CD4-positive, CD25-positive, alpha-beta regulatory T cell (primary cell): ENCODE data around the gene CDH23. TPM values are rescaled to one million over a fixed set of nuclear protein-coding genes. Genes with fewer than 3 reads are reported as not detected.

ENCODE experiments used
- ATAC-seq, 2 donors: fragments of 150-1000 bp; cut with Tn5 transposase; one replicate each; pipeline ENCODE4 v1.10.0; 2021; ENCODE audit warnings: low read depth in 2 of 2, moderate number of reproducible peaks in 2 of 2, moderate library complexity in 1 of 2
- DNase-seq, 3 donors: peaks; one replicate each; pipeline versions ENCODE4 v3.0.0 to v3.0.0-alpha.2; 2012 to 2022; ENCODE audit warnings: mixed read lengths in 1 of 3
- H3K27ac ChIP-seq: one replicate; pipeline ENCODE4 v1.7.0; 2013; ENCODE audit warnings: mild to moderate bottlenecking, low read length; ENCODE audit not compliant: insufficient read depth, poor library complexity, severe bottlenecking
- H3K27me3 ChIP-seq: one replicate; pipeline ENCODE4 v1.7.0; 2013; ENCODE audit warnings: low read length; ENCODE audit not compliant: control insufficient read depth, insufficient read depth
- H3K36me3 ChIP-seq: one replicate; pipeline ENCODE4 v1.7.0; 2013; ENCODE audit warnings: mild to moderate bottlenecking, low read length, moderate library complexity; ENCODE audit not compliant: control insufficient read depth, insufficient read depth
- H3K4me1 ChIP-seq: 2 replicates; pipeline ENCODE4 v1.7.0; 2013; ENCODE audit warnings: mild to moderate bottlenecking, low read length; ENCODE audit not compliant: insufficient read depth, control insufficient read depth, poor library complexity, severe bottlenecking
- H3K4me3 ChIP-seq: one replicate; pipeline ENCODE4 v1.7.0; 2013; ENCODE audit warnings: low read depth, mild to moderate bottlenecking, low read length, moderate library complexity
- H3K9me3 ChIP-seq, 2 experiments: 1 replicate in 1 of 2; 2 replicates in 1 of 2; pipeline ENCODE4 v1.7.0; 2013; ENCODE audit warnings: low read length in 2 of 2, mild to moderate bottlenecking in 1 of 2, moderate library complexity in 1 of 2; ENCODE audit not compliant: control insufficient read depth in 2 of 2
- H3K27ac Mint-ChIP-seq, 3 donors: one replicate each; pipeline ENCODE4 v1.8.0; 2020 to 2022; ENCODE audit warnings: mild to moderate bottlenecking in 3 of 3, mixed read lengths in 3 of 3, moderate library complexity in 2 of 3
- H3K27me3 Mint-ChIP-seq: one replicate; pipeline ENCODE4 v1.8.0; 2022; ENCODE audit warnings: mild to moderate bottlenecking, mixed read lengths
- H3K36me3 Mint-ChIP-seq: one replicate; pipeline ENCODE4 v1.8.0; 2020; ENCODE audit warnings: mixed read lengths
- H3K4me1 Mint-ChIP-seq, 4 donors: one replicate each; pipeline ENCODE4 v1.8.0; 2020 to 2022; ENCODE audit warnings: mixed read lengths in 4 of 4, mild to moderate bottlenecking in 1 of 4
- H3K4me3 Mint-ChIP-seq, 4 donors: one replicate each; pipeline ENCODE4 v1.8.0; 2020 to 2022; ENCODE audit warnings: mild to moderate bottlenecking in 4 of 4, mixed read lengths in 4 of 4, moderate library complexity in 3 of 4
- H3K9me3 Mint-ChIP-seq, 7 donors: one replicate each; pipeline ENCODE4 v1.8.0; 2020 to 2022; ENCODE audit warnings: mixed read lengths in 7 of 7, mild to moderate bottlenecking in 3 of 7, moderate library complexity in 2 of 7
- polyA plus RNA-seq, 4 donors: library from polyadenylated mRNA; unstranded; fragments of 300-500 nt; fragmentation: Illumina TruSeq; gene quantifications; one replicate each; pipeline ENCODE4 v1.2.3, GENCODE V29; 2021
- total RNA-seq: library from RNA; stranded (reverse); gene quantifications from one replicate; pipeline ENCODE4 v1.2.3, GENCODE V29; 2022

Gene CDH23
- total and polyA plus RNA-seq, 5 donors from 2014 or later = 0.17 to 5.6 (median 1.1) TPM

DNA sequence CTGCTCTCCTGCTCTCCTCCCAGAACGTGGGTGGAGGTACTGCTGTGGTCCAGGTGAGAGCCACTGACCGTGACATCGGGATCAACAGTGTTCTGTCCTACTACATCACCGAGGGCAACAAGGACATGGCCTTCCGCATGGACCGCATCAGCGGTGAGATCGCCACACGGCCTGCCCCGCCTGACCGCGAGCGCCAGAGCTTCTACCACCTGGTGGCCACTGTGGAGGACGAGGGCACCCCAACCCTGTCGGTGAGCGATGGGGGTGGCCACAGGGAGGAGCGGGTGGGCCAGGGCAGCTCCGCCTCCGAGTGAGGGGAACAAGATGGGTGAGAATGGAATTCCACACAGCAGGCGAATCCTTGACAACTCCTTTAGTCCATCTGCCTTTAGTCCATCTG, 345.0 kb downstream of the CDH23 start:
- no peaks in the 10 kb centered on the region for H3K9me3 ChIP-seq
- peaks cover 95% of the 10 kb centered on the region for H3K4me1 ChIP-seq
- H3K27me3 ChIP-seq = no peaks in the 10 kb centered on the region
- ATAC-seq (no peak), DNase-seq (no peak)
- Mint-ChIP-seq H3K4me1 (peaks cover 20 to 100% (median 71%) of the 10 kb centered on the region in 4 donors), H3K27ac (peak overlapping the region; percentile 93 to 98 (median 98)), H3K4me3 (peak overlapping the region; percentile 39 to 84 (median 71)), H3K27me3 (no peaks in the 10 kb centered on the region), H3K36me3 (peaks cover 2% of the 10 kb centered on the region), H3K9me3 (no peaks in the 10 kb centered on the region)
- peak overlapping the region; percentile 87 for H3K27ac ChIP-seq
- peak overlapping the region; percentile 57 for H3K4me3 ChIP-seq
- no peaks in the 10 kb centered on the region for H3K36me3 ChIP-seq

DNA sequence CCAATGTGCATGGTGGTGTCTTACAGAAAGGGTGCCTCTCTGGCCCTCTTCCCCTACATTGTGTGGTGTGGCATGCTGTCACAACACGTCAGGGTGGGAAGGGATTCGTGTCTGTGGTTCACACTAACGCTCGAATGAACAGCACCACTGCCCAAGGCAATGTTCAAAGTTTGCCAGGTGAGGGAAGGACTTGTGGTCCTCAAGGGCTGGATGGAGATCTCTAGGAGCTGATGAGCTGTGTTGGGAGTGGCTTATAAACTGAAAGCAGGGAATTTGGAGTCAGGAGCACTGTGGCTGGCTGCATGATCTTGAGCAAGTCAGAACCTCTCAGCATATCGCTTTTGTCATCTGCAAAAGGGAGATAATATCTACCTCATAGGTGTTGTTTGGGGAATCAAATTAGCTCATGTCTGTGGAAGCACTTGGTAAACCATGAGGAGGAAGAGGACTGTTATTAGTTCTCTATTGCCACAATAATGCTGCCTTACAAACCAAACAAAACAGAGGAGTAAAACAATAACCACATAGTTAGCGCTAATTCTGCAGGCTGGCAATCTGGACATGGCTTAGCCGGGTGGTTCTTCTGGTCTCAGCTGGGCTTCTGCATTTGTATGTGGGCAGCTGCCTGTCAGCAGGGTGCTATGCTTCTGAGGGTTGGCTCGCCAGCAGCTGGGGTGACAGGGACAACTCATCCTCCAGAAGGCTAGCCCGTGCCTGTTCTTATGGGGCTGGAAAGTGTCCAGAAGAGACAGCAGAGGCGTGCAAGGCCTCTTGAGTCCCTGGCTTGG, 345.8 kb downstream of the CDH23 start:
- H3K4me3 ChIP-seq = peak overlapping the region; percentile 57

DNA sequence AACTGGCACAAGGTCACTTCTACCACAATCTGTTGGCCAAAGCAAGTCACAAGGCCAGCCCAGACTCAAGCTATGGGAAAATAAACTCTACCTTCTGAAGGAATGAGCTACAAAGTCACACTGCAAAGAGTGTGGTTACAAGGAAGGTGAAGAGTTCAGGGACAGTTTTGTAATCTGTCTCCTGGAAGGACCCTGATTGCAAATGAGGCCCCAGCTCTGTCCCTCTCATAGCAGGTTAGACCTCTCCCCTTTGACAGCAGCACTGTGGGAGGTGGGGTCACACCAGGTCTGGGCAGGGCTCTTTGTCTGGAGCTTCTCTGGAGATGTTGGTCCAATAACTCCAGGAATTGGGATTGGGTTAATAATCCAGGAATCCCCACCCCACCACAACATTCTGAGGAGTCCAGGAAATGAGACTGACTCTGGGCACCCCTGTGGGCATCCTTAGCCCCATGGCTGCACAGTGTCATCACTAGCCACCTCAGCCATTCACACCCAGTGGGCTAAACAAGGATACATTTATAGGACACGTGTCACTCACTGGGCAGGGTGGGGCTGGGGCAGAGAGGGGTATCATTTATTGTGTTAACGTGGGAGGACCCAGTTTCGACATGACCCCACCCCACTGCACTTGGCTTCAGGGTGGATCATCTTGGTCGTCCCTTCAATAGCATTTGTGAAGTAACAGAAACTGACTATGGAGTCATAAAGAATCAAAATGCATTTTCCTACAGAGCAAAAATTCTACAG, 346.5 kb downstream of the CDH23 start:
- Mint-ChIP-seq H3K27me3 (no peaks in the 10 kb centered on the region), H3K4me1 (peaks cover 22 to 100% (median 69%) of the 10 kb centered on the region in 4 donors), H3K4me3 (peak overlapping the region; percentile 54 to 84 (median 66)), H3K27ac (peak overlapping the region; percentile 93 to 98 (median 95)), H3K36me3 (peaks cover 2% of the 10 kb centered on the region), H3K9me3 (no peaks in the 10 kb centered on the region)
- Histone ChIP-seq H3K9me3 (no peaks in the 10 kb centered on the region), H3K4me3 (peak overlapping the region; percentile 57), H3K4me1 (peaks cover 95% of the 10 kb centered on the region), H3K36me3 (no peaks in the 10 kb centered on the region), H3K27ac (peak overlapping the region; percentile 87), H3K27me3 (no peaks in the 10 kb centered on the region)
- no peak for DNase-seq
- ATAC-seq = no peak

More for the DNA sequence above, 345.8 kb downstream of the CDH23 start:
- H3K9me3 Mint-ChIP-seq = no peaks in the 10 kb centered on the region
- no peak for DNase-seq
- peak overlapping the region; percentile 93 to 98 (median 95) for H3K27ac Mint-ChIP-seq
- H3K36me3 Mint-ChIP-seq = peaks cover 2% of the 10 kb centered on the region
- peaks cover 21 to 100% (median 73%) of the 10 kb centered on the region in 4 donors for H3K4me1 Mint-ChIP-seq
- Histone ChIP-seq H3K27me3 (no peaks in the 10 kb centered on the region), H3K4me1 (peaks cover 95% of the 10 kb centered on the region), H3K36me3 (no peaks in the 10 kb centered on the region), H3K9me3 (no peaks in the 10 kb centered on the region), H3K27ac (peak overlapping the region; percentile 87)
- H3K27me3 Mint-ChIP-seq = no peaks in the 10 kb centered on the region
- H3K4me3 Mint-ChIP-seq = peak overlapping the region; percentile 39 to 84 (median 58)
- ATAC-seq = no peak

DNA sequence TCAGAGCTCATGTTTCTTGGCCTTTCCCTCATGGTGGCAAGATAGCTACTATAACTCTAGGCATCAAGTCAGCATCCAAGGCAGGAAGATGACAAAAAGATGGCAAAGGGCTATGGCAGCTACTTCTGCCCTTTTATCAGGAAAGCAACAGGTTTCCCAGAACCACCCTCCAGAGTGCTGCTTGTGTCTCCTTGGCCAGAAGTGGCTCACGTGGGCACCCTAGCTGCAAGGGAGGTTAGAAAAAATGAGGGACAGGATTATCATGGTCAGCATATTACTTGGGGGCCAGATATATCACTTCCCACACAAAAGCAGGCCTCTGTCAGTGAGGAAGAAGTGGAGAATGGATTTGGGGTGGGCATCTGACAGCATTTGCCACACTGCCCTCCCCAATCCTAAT, 347.1 kb downstream of the CDH23 start:
- Histone ChIP-seq H3K9me3 (no peaks in the 10 kb centered on the region), H3K27me3 (no peaks in the 10 kb centered on the region), H3K4me3 (no peak overlapping the region), H3K27ac (peak overlapping the region; percentile 87), H3K4me1 (peaks cover 97% of the 10 kb centered on the region), H3K36me3 (no peaks in the 10 kb centered on the region)
- Mint-ChIP-seq H3K36me3 (peaks cover 6% of the 10 kb centered on the region), H3K4me3 (peak overlapping the region in 2 of 4 donors; percentile 54 to 64), H3K27ac (peak overlapping the region; percentile 95 to 98 (median 96)), H3K4me1 (peaks cover 26 to 100% (median 74%) of the 10 kb centered on the region in 4 donors), H3K9me3 (no peaks in the 10 kb centered on the region), H3K27me3 (no peaks in the 10 kb centered on the region)
- ATAC-seq (no peak), DNase-seq (no peak)

DNA sequence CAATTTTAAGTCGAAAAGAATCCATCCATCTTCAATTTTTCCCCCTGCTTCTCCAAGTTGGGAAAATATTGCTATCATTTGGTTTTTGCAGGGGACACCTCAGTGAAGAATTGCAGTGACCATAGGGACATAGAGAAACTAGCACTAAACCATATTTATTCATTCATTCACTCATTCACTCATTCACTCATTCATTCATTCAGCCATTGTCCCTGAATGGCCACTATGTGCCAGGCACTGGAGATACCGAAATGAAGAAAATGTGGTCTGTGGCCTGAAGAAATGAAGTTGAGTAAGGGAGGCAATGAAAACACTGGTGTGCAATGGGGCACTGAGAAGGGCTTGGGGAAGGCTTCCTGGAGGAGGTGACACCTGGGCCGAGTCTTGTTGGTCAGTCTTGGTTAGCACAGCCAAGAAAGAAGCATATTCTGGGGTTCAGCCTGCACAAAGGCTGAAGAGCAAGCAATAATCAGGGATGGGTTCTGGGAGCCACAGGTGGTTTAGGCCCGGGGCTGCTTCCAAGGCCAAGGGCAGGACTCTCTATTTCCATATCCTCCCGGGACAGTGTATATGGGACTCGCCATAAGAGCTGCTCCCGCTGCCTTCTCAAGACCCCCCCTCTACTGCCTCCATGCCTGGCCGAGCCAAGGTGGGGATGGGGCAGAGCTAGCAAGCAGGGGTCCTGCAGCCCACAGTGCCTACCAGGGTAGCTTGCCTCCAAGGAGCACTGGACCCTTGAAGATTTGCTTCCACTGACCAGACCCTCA, 348.4 kb downstream of the CDH23 start:
- H3K27ac ChIP-seq = peak overlapping the region; percentile 87

DNA sequence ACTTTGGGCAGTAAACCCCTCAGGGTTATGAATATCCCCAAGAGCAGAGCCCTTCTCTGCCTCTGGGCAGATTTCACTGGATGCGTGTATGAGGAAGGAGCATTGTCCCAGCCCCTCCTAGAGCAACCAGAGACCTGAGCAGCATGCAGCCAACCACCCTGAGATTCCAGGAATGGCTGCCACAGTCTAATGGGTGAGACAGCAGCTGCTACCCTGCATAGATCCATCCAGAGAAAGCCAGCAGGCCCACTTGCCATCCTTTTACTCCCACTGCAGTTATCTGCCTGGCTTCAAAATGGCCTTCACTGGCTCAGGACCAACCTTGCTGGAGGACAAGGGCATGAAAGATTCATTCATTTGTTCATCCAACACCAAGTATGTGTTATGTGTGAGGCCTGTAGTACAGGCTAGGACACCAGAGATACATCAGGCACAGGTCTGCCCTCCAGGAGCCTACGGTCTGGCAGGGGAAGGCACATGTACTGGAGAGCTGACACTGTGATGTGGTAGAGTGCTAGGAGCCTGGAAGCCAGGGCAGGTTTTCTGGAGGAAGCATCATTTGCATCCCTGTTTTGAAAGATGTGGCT, 349.0 kb downstream of the CDH23 start:
- Mint-ChIP-seq H3K4me1 (peaks cover 18 to 100% (median 73%) of the 10 kb centered on the region in 4 donors), H3K9me3 (no peaks in the 10 kb centered on the region)

More for the DNA sequence above, 348.4 kb downstream of the CDH23 start:
- no peak for DNase-seq
- Histone ChIP-seq H3K4me1 (peaks cover 100% of the 10 kb centered on the region), H3K27me3 (no peaks in the 10 kb centered on the region), H3K9me3 (no peaks in the 10 kb centered on the region), H3K36me3 (no peaks in the 10 kb centered on the region), H3K4me3 (no peak overlapping the region)
- peaks cover 7% of the 10 kb centered on the region for H3K36me3 Mint-ChIP-seq
- H3K4me1 Mint-ChIP-seq = peaks cover 21 to 100% (median 74%) of the 10 kb centered on the region in 4 donors
- no peaks in the 10 kb centered on the region for H3K27me3 Mint-ChIP-seq
- ATAC-seq = no peak
- H3K27ac Mint-ChIP-seq = peak overlapping the region; percentile 96 to 98 (median 98)
- peak overlapping the region in 3 of 4 donors; percentile 22 to 79 (median 76) for H3K4me3 Mint-ChIP-seq
- no peaks in the 10 kb centered on the region for H3K9me3 Mint-ChIP-seq

More for the DNA sequence above, 349.0 kb downstream of the CDH23 start:
- no peaks in the 10 kb centered on the region for H3K27me3 ChIP-seq
- H3K4me3 ChIP-seq = no peak overlapping the region
- peak overlapping the region; percentile 96 to 98 (median 98) for H3K27ac Mint-ChIP-seq
- no peaks in the 10 kb centered on the region for H3K27me3 Mint-ChIP-seq
- H3K4me3 Mint-ChIP-seq = peak overlapping the region in 3 of 4 donors; percentile 61 to 79 (median 76)
- H3K4me1 ChIP-seq = peaks cover 100% of the 10 kb centered on the region
- ATAC-seq (no peak), DNase-seq (no peak)
- H3K9me3 ChIP-seq = no peaks in the 10 kb centered on the region
- peaks cover 12% of the 10 kb centered on the region for H3K36me3 Mint-ChIP-seq
- peak overlapping the region; percentile 87 for H3K27ac ChIP-seq
- H3K36me3 ChIP-seq = peaks cover 5% of the 10 kb centered on the region
